Urothelium cell line (cell line): ENCODE measurements around the gene AKAP12.

Experiments used
- DNase-seq: peaks from one replicate; pipeline ENCODE4 v3.0.0; 2011; ENCODE audit warnings: low spot score, mixed read lengths
- FAIRE-seq: peaks from 2 replicates; lab custom pipeline; 2011; peaks lifted over from hg19 to GRCh38; lab: Jason Lieb, UNC

AKAP12 gene

DNA sequence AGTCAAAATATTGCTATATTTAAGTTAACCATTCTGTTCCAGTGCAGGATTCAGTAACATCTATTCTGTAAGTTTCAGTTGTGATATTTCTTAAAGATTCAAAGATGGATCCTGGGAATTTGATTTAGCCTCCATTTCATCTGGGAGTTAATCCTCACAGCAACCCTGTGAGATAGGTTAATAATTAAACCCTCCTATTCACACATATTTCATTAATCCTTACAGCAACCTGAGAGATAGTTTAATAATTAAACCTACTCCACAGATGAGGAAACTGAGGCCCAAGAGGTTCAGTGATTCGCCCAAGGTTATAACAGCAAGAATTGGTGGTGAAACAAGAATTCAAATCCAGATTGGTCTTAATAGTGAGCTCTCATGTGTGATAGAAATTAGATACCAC, 162.5 kb downstream of the AKAP12 start:
- FAIRE-seq (no peak), DNase-seq (no peak)

DNA sequence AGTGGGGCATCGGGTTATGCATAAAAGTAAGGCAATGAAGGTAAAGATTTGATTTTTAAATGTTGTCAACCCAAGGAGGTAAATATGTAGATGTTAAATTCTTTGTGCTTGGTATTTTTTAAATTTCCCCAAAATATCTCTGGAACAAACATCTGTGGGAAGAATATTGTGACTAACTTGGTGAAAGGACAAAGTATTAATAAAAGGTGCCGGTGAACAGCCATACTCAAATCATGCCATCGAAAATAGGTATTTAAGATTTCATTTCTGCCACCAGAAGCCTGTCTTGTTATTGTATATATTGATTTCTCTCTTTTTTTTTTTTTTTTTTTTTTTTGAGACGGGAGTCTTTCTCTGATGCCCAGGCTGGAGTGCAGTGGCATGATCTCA, 164.1 kb downstream of the AKAP12 start:
- FAIRE-seq (no peak), DNase-seq (no peak)
